GM21825 (cell line): ENCODE data around the gene PCDHB5.
"Not testable (repeated sequence)": the region's sequence is repeated elsewhere in the genome, so short reads cannot be mapped to it uniquely, and the experiment has no call there.

Experiments
- ATAC-seq: cut with Tn5 transposase; IDR thresholded peaks from one replicate; pipeline ENCODE4 v1.9.1; 2021; ENCODE audit warnings: mild to moderate bottlenecking, moderate library complexity; ENCODE audit not compliant: unreplicated experiment

Gene PCDHB5

GRCh38 chr5:141151632-141152031 lies 16.6 kb downstream of the PCDHB5 start:
- not testable (repeated sequence) for ATAC-seq

GRCh38 chr5:141152096-141152495 lies 17.1 kb downstream of the PCDHB5 start:
- not testable (repeated sequence) for ATAC-seq

DNA sequence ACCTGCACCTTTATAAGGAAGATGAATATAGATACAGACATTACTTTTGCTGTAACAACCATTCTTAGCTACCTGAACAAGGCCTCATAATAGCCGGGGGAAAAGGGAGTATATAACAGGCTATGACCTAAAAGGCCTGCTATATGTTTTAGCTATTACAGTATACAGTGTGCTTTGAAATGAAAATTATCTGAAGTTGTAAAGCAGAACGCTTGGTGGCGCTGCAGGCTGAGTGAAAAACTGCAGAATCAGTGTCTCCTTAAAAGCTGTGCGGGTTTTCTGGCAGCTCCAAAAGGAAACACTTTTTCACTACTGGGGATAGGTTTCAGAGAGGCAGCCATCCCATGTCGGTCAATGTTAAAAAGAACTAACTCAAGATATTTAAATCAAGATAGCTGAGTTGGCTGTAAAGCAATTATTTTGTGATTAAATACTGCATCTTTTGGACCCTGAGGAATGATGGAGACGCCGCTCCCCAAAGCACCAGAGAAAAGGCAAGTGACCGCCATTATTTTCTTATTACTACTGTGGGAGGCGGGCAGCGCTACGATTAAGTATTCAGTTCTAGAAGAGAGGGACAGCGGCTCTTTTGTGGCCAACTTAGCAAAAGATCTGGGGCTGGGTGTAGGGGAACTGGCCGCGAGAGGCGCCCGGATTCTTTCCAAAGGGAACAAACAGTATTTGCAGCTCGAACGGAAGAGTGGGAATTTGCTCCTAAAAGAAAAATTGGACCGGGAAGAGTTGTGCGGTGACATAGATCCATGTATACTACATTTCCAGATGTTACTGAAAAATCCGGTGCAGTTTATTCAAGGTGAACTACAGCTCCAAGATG lies 20.8 kb downstream of the PCDHB5 start:
- no peak for ATAC-seq

DNA sequence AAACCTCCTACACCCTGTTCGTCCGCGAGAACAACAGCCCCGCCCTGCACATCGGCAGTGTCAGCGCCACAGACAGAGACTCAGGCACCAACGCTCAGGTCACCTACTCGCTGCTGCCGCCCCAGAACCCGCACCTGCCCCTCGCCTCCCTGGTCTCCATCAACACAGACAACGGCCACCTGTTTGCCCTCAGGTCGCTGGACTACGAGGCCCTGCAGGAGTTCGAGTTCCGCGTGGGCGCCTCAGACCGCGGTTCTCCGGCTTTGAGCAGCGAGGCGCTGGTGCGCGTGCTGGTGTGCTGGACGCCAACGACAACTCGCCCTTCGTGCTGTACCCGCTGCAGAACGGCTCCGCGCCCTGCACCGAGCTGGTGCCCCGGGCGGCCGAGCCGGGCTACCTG lies 22.4 kb downstream of the PCDHB5 start:
- ATAC-seq: not testable (repeated sequence)

DNA sequence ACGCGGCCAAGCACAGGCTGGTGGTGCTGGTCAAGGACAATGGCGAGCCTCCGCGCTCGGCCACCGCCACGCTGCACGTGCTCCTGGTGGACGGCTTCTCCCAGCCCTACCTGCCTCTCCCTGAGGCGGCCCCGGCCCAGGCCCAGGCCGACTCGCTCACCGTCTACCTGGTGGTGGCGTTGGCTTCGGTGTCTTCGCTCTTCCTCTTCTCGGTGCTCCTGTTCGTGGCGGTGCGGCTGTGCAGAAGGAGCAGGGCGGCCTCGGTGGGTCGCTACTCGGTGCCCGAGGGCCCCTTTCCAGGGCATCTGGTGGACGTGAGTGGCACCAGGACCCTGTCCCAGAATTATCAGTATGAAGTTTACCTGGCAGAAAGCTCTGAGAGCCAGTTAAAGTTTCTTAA lies 22.9 kb downstream of the PCDHB5 start:
- not testable (repeated sequence) for ATAC-seq

- no peak for ATAC-seq
These were observed 37.6 kb downstream of the PCDHB5 start, which contains the start of gene PCDHB7 for GRCh38 chr5:141172381-141173204. TSS of gene PCDHB7 (plus strand) at chr5:141172644. CDS start at chr5:141172836, 192 bp downstream.

GRCh38 chr5:141174291-141175104 lies 39.5 kb downstream of the PCDHB5 start:
- not testable (repeated sequence) for ATAC-seq

DNA sequence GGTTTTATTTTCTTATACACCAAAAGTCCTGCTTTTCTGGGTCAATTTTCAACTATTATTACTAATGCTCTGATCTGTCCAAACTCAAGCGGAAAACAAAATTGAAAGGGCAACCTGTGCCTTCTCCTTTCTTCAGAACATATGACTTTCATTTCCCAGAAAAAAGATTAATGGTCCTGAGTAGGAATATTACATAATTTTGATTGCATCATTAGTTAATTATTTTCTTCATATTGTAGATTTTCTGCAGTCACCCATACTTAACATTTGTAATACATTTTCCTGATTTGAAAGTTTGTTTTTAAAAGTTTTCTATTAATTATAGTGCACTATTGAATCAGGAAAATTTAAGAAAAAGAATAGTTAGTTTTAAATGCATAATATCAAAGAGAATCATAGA lies 40.9 kb downstream of the PCDHB5 start:
- no peak for ATAC-seq

GRCh38 chr5:141177577-141178191 lies 42.7 kb downstream of the PCDHB5 start, which contains the start of gene PCDHB8:
TSS of gene PCDHB8 (plus strand) at chr5:141177790. CDS start at chr5:141178035, 245 bp downstream.
- not testable (repeated sequence) for ATAC-seq

- ATAC-seq: not testable (repeated sequence)
These were observed 44.4 kb downstream of the PCDHB5 start for GRCh38 chr5:141179371-141179770.

DNA sequence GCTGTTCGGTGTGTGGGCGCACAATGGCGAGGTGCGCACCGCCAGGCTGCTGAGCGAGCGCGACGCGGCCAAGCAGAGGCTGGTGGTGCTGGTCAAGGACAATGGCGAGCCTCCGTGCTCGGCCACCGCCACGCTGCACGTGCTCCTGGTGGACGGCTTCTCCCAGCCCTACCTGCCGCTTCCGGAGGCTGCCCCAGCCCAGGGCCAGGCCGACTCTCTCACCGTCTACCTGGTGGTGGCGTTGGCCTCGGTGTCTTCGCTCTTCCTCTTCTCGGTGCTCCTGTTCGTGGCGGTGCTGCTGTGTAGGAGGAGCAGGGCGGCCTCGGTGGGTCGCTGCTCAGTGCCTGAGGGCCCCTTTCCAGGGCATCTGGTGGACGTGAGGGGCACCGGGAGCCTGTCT lies 44.9 kb downstream of the PCDHB5 start:
- ATAC-seq: not testable (repeated sequence)

DNA sequence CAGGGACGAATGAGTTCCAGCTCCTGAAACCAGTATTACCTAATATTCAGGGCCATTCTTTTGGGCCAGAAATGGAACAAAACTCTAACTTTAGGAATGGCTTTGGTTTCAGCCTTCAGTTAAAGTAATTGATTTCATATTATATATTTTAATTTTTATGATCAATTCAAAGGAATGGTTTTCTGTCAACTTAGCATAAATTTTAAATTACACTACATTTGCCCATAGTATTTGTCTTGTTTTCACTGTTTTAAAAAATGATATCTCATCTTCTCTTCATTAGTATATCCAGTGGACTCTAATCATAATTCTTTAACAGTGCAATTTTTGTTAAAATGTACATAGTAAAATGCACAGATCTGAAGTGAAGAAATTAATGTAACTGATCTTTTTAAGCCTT lies 45.3 kb downstream of the PCDHB5 start:
- no peak for ATAC-seq

GRCh38 chr5:141182248-141182647 lies 47.2 kb downstream of the PCDHB5 start, which contains the start of gene PCDHB16:
TSS of gene PCDHB16 (plus strand) at chr5:141182387. CDS start at chr5:141182560, 173 bp downstream.
- ATAC-seq: no peak

- not testable (repeated sequence) for ATAC-seq
These were observed 49.3 kb downstream of the PCDHB5 start for GRCh38 chr5:141184117-141184855.

GRCh38 chr5:141186897-141187512 lies 52.0 kb downstream of the PCDHB5 start, which contains the start of gene PCDHB9:
TSS of gene PCDHB9 (plus strand) at chr5:141187161. CDS start at chr5:141187319, 158 bp downstream.
- ATAC-seq: no peak
